ENCODE data around the gene AUTS2.

Gene AUTS2

GRCh38 chr7:70573696-70574095 is 975.4 kb downstream of the AUTS2 start:
- no peaks in the 10 kb centered on the region for H3K4me1 ChIP-seq (ENCODE audit: control insufficient read depth in 1 of 2, insufficient read depth in 1 of 2, low read depth in 1 of 2, low read length in 1 of 2)
- H3K9me3 ChIP-seq, result no peaks in the 10 kb centered on the region
- TF ChIP-seq CTCF (IDR thresholded peaks at IDR 0.05), result no peak
- H3K27ac ChIP-seq, result no peak overlapping the region
- H3K36me3 ChIP-seq, result no peaks in the 10 kb centered on the region
- H3K4me3 ChIP-seq (ENCODE audit: low read depth in 1 of 2, low read length in 1 of 2), result no peak overlapping the region
- no peaks in the 10 kb centered on the region for H3K27me3 ChIP-seq

DNA sequence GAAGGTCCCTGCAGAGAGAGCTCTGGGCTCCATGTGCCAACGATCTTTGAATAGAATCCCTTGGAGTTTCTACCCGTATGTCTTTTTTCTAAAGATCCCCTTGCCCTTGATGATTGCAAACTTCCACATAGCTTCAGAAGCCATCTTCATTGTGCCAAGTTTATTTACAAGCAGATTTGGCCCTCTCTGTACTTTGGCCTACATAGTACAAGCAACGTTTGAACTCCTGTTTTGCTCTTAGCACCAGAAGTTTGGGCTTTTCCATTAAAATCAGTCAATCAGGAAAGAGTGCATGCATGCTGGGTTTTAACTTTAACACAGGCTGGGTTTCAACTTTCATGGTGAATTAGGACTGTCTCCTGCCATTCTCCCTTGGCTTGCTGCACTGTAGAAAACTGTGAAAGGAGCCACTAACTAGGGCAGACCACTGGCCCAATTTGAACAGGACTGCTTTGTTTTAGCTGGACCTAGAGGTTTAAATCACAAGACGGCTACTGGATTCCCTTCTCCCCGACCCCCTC is 976.1 kb downstream of the AUTS2 start:
- H3K4me3 ChIP-seq (ENCODE audit: low read depth in 1 of 2, low read length in 1 of 2), result no peak overlapping the region
- no peaks in the 10 kb centered on the region for H3K4me1 ChIP-seq (ENCODE audit: control insufficient read depth in 1 of 2, insufficient read depth in 1 of 2, low read depth in 1 of 2, low read length in 1 of 2)
- no peak overlapping the region for H3K27ac ChIP-seq
- no peak for TF ChIP-seq CTCF (IDR thresholded peaks at IDR 0.05)
- H3K9me3 ChIP-seq, result no peaks in the 10 kb centered on the region
- H3K27me3 ChIP-seq, result no peaks in the 10 kb centered on the region
- H3K36me3 ChIP-seq, result no peaks in the 10 kb centered on the region

DNA sequence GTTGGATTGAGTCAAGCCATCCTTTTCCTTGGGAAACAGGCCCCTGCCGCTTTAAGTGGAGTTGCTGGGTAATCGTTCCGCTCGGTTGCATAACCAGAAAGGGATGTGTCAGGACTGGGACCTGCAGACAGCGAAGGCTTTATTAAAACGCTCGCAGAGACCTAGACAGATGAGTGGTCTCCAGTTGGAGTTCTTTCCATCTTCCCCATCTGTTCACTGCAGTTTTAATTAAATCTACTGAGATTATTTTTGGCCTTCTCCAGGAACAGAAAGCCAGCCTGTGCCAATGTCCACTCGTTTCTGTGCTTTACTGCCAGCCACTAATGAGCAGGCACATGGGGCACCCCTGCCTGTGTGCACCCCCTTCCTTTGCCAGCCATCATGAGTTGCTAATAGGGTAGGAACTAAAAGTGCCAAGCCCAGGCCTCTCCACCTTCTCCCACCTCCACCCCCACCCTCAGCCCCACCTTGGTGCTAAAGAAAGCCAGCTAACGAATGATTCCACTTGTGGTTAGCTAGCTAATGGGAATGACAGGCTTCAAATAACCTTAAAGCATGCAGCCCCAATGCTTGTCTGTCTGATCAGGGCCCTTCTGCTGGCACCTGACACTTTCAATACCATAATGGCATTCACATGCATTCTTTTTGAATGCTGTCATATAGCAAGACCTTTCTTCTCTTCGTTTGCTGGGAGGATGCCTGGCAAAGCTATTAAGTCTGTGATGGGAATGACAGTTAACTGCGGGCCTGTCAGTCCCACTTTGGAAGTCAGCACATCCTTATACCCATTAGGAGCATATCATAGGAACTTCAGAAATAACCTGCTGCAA is 976.9 kb downstream of the AUTS2 start:
- Histone ChIP-seq H3K27me3 (no peaks in the 10 kb centered on the region), H3K4me3 (ENCODE audit: low read depth in 1 of 2, low read length in 1 of 2) (no peak overlapping the region), H3K36me3 (no peaks in the 10 kb centered on the region), H3K4me1 (ENCODE audit: control insufficient read depth in 1 of 2, insufficient read depth in 1 of 2, low read depth in 1 of 2, low read length in 1 of 2) (no peaks in the 10 kb centered on the region), H3K9me3 (no peaks in the 10 kb centered on the region), H3K27ac (no peak overlapping the region)
- no peak for TF ChIP-seq CTCF (IDR thresholded peaks at IDR 0.05)

- no peaks in the 10 kb centered on the region for H3K9me3 ChIP-seq
- H3K27ac ChIP-seq, result no peak overlapping the region
- H3K27me3 ChIP-seq, result no peaks in the 10 kb centered on the region
- no peaks in the 10 kb centered on the region for H3K36me3 ChIP-seq
- no peak overlapping the region for H3K4me3 ChIP-seq (ENCODE audit: low read depth in 1 of 2, low read length in 1 of 2)
- H3K4me1 ChIP-seq (ENCODE audit: control insufficient read depth in 1 of 2, insufficient read depth in 1 of 2, low read depth in 1 of 2, low read length in 1 of 2), result no peaks in the 10 kb centered on the region
- TF ChIP-seq CTCF (IDR thresholded peaks at IDR 0.05), result no peak
Observed at GRCh38 chr7:70577078-70577477, 978.8 kb downstream of the AUTS2 start.

GRCh38 chr7:70578131-70578530 is 979.9 kb downstream of the AUTS2 start:
- Histone ChIP-seq H3K36me3 (no peaks in the 10 kb centered on the region), H3K27me3 (no peaks in the 10 kb centered on the region), H3K4me1 (ENCODE audit: control insufficient read depth in 1 of 2, insufficient read depth in 1 of 2, low read depth in 1 of 2, low read length in 1 of 2) (no peaks in the 10 kb centered on the region), H3K9me3 (no peaks in the 10 kb centered on the region), H3K27ac (no peak overlapping the region), H3K4me3 (ENCODE audit: low read depth in 1 of 2, low read length in 1 of 2) (no peak overlapping the region)
- no peak for TF ChIP-seq CTCF (IDR thresholded peaks at IDR 0.05)

Measured in neutrophil (primary cell).